Brain microvascular endothelial cell (primary cell): ENCODE results near the gene KRT77.

Experiments
- DNase-seq: peaks from one replicate; pipeline ENCODE4 v3.0.0-alpha.2; 2020
- H3K27ac ChIP-seq: fragments of 250-450 bp; sonication (Bioruptor Pico); 2 replicates; pipeline ENCODE4 v1.5.1; 2020; ENCODE audit warnings: mild to moderate bottlenecking, moderate library complexity
- H3K27me3 ChIP-seq: fragments of 250-450 bp; sonication (Bioruptor Pico); replicated peaks from 2 replicates; pipeline ENCODE4 v1.5.1; 2020; ENCODE audit warnings: mild to moderate bottlenecking
- H3K36me3 ChIP-seq: fragments of 250-450 bp; sonication (Bioruptor Pico); replicated peaks from 2 replicates; pipeline ENCODE4 v1.5.1; 2020; ENCODE audit warnings: mild to moderate bottlenecking
- H3K4me3 ChIP-seq: 2 replicates; pipeline ENCODE4 v1.5.1; 2011; ENCODE audit warnings: low read depth, mild to moderate bottlenecking, control low read depth, low read length, moderate library complexity
- in situ Hi-C: cut with HindIII; loops from 2 replicates; pipeline ENCODE4 v1.10.0; 2017; ENCODE audit warnings: low sequenced_read_pairs, low pct_ligation_motif_present
- TF ChIP-seq, protein P1 (sequence below): IDR thresholded peaks from 2 replicates; pipeline ENCODE4 v1.5.1; 2011; ENCODE audit warnings: low read depth, mild to moderate bottlenecking, moderate library complexity, low read length, control low read depth, inconsistent platforms; ENCODE audit errors: missing control alignments

Gene KRT77

DNA sequence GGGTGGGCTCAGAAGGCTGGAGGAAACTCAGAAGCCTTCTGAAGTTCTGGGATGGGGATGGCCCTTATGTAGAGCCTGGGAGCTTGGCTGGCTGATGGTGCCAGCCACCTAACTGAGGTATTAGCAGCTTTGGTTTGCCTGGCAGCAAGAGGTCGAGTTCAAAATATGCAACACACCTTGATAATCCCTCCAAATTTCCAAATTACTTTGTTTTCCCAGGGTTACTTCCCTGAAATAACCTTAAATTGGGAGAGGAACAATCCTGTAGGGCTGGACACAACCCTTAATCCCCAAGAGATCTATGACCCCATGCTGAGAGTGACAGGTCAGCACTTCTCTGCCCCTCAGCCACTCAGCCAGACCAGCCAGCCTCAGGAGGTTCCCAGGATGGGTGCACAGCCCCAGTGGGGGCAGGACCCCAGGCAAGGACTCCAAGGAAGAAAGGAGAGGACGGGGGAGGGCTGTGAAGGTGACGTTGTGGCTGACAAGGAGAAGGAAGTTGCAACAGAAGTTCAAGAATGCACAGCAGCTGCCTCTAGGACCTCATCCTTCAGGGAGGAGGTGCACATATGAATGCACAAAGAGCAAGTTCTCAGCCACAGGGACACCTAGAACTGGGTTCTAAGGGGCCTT, 18.6 kb upstream of the KRT77 start:
- Histone ChIP-seq H3K27ac (no peak overlapping the region), H3K4me3 (no peak overlapping the region), H3K36me3 (no peaks in the 10 kb centered on the region), H3K27me3 (peaks cover 2% of the 10 kb centered on the region)
- in situ Hi-C loops: no loop called here
- DNase-seq: no peak
- TF ChIP-seq, protein P1, sequence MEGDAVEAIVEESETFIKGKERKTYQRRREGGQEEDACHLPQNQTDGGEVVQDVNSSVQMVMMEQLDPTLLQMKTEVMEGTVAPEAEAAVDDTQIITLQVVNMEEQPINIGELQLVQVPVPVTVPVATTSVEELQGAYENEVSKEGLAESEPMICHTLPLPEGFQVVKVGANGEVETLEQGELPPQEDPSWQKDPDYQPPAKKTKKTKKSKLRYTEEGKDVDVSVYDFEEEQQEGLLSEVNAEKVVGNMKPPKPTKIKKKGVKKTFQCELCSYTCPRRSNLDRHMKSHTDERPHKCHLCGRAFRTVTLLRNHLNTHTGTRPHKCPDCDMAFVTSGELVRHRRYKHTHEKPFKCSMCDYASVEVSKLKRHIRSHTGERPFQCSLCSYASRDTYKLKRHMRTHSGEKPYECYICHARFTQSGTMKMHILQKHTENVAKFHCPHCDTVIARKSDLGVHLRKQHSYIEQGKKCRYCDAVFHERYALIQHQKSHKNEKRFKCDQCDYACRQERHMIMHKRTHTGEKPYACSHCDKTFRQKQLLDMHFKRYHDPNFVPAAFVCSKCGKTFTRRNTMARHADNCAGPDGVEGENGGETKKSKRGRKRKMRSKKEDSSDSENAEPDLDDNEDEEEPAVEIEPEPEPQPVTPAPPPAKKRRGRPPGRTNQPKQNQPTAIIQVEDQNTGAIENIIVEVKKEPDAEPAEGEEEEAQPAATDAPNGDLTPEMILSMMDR: no peak

DNA sequence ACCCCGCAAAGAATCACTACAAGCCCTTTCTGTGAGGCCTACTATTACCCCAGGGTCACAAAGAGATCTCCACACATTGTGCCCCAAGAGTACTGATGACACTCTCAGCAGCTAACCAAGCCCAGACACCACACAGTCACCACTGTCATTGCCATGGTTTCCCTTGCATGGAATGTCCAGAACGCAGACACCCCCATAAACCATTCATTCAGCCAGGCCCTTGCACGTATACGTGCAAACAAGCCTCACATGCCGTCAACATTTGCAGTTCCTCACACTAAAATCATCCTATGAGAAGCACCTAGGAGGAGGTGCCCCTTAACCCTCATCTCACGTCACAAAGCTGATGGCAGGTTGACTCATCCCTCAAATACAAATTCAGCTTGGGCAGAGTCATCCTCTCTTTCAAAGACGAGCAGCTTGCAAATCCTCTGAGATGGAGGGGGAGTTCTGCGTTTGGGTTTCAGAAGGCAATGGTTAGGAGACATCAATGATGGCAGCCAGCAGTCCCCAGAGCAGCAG, 17.1 kb upstream of the KRT77 start:
- in situ Hi-C loops: no loop called here
- H3K36me3 ChIP-seq: no peaks in the 10 kb centered on the region
- no peak overlapping the region for H3K4me3 ChIP-seq
- H3K27ac ChIP-seq: no peak overlapping the region
- H3K27me3 ChIP-seq: peaks cover 11% of the 10 kb centered on the region
- TF ChIP-seq, protein P1: no peak
- DNase-seq: no peak

DNA sequence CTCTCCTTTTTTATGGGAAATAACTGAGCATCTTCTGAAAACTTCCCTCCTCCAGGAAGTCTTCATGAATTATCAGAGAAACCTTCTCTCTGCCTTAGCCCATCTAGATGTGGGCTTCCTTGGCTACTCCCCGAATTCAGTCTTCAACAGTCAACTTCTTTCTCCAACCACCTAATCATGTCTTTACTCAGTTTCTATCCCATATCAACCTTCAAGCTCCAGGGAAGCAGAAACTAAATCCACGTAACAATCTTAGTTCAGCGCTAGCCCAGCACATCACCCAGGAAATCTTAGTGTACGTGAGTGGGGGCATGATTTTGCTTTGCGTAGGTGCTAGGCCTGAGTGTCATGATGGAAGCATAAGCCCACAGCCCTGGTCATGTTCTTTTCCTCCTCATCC, 12.7 kb upstream of the KRT77 start:
- in situ Hi-C loops: no loop called here
- no peak overlapping the region for H3K27ac ChIP-seq
- H3K4me3 ChIP-seq: no peak overlapping the region
- peaks cover 37% of the 10 kb centered on the region for H3K27me3 ChIP-seq
- H3K36me3 ChIP-seq: no peaks in the 10 kb centered on the region
- no peak for DNase-seq
- TF ChIP-seq, protein P1: no peak

DNA sequence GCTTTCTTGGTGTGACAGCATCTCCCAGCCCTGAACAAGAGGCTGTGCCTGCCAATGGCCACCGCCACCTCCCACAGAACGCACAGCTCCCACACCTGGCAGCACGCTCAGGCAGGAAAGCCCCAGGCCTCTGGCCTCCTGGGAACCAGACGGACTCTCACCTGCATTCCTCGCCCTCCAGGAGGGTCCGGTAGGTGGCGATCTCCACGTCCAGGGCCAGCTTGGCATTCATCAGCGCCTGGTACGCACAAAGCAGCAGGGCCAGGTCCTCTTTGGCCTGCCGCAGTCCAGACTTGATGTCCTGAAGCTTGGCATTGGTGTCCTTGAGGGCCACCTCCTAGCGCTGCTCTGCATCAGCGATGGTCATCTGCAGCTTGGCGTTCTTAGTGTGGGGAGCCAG, 12.1 kb upstream of the KRT77 start:
- TF ChIP-seq, protein P1: peak; percentile 27
- Histone ChIP-seq H3K27ac (no peak overlapping the region), H3K36me3 (no peaks in the 10 kb centered on the region), H3K27me3 (peaks cover 37% of the 10 kb centered on the region), H3K4me3 (no peak overlapping the region)
- DNase-seq: no peak
- in situ Hi-C loops: no loop called here

DNA sequence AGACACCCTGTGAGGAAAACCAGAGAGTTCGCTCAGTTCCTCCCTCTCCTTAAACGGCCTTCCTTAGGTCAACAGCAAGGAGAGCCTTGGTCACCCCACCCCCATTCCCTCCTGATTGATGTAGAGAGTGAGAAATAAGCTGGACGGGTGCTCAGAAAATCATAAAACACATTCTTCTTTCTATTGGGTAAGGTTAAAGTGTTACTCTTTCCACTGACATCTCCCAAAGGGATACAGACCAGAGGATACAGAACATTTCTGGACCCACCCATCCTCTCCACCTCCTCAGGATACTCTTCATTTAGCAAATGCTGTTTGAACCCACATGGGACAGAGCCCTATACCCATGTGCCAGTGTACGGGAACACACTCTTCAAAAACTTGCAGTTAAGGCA, 11.6 kb upstream of the KRT77 start:
- Histone ChIP-seq H3K4me3 (no peak overlapping the region), H3K27ac (no peak overlapping the region), H3K27me3 (peaks cover 37% of the 10 kb centered on the region), H3K36me3 (no peaks in the 10 kb centered on the region)
- TF ChIP-seq, protein P1: no peak
- DNase-seq: no peak
- in situ Hi-C loops: no loop called here
